Neural cell (in vitro differentiated cells): ENCODE data around the gene PID1.

Experiments used
- CTCF ChIP-seq: fragments of 450-650 bp; IDR thresholded peaks from 2 replicates; pipeline ENCODE4 v1.5.1; 2014; ENCODE audit warnings: antibody characterized with exemption, mild to moderate bottlenecking, moderate library complexity; ENCODE audit not compliant: poor library complexity, severe bottlenecking
- EP300 ChIP-seq: fragments of 450-650 bp; conservative IDR thresholded peaks from 2 replicates; pipeline ENCODE4 v1.6.1; 2014; ENCODE audit warnings: antibody characterized with exemption, mild to moderate bottlenecking, moderate library complexity; ENCODE audit not compliant: poor library complexity, severe bottlenecking
- EZH2 ChIP-seq: fragments of 200-600, 300-800 bp; shearing (Covaris generic), sonication (generic); IDR thresholded peaks from 2 replicates; pipeline ENCODE4 v1.6.1; 2014; ENCODE audit warnings: antibody characterized with exemption, low read length, borderline replicate concordance, mild to moderate bottlenecking; ENCODE audit not compliant: insufficient read depth, poor library complexity, severe bottlenecking
- POLR2AphosphoS5 ChIP-seq: IDR thresholded peaks from 2 replicates; pipeline ENCODE4 v1.6.1; 2012
- SMC3 ChIP-seq: fragments of 450-650 bp; conservative IDR thresholded peaks from 2 replicates; pipeline ENCODE4 v1.6.1; 2014; ENCODE audit warnings: antibody characterized with exemption, mild to moderate bottlenecking, moderate library complexity; ENCODE audit not compliant: poor library complexity

GRCh38 chr2:229257985-229258384 is 13.1 kb downstream of the PID1 start:
- no peak for TF ChIP-seq CTCF
- TF ChIP-seq POLR2AphosphoS5 = no peak
- no peak for TF ChIP-seq EZH2
- no peak for TF ChIP-seq EP300
- TF ChIP-seq SMC3 = no peak
